Caco-2 (cell line): ENCODE results near the gene PPM1L. TPM values are rescaled to one million over a fixed set of nuclear protein-coding genes. Genes with fewer than 3 reads are reported as not detected.

Experiments used
- BruUV-seq: library from RNA; stranded (reverse); fragments of 400-500 nt; replicated peaks from 2 replicates; lab custom pipeline; 2021; lab: Mats Ljungman, UMichigan
- CTCF ChIA-PET: fragments of 300-600 bp; sonication (Branson Sonifier 250); formaldehyde crosslinking; loops from one replicate; lab custom pipeline; 2022; ENCODE audit warnings: antibody characterized with exemption; lab: Charles Lee
- POLR2A ChIA-PET: fragments of 300-600 bp; sonication (Branson Sonifier 250); formaldehyde crosslinking; loops from one replicate; lab custom pipeline; 2022; ENCODE audit warnings: antibody characterized with exemption; lab: Charles Lee
- DNase-seq, 2 experiments: peaks; one replicate each; pipeline versions ENCODE4 v3.0.0 to v3.0.0-alpha.2; 2020 to 2022
- H3K27me3 ChIP-seq: replicated peaks from 2 replicates; pipeline ENCODE4 v1.6.0; 2011; ENCODE audit warnings: low read length; ENCODE audit not compliant: control insufficient read depth, insufficient read depth
- H3K36me3 ChIP-seq: 2 replicates; pipeline ENCODE4 v1.5.1; 2011; ENCODE audit warnings: low read length; ENCODE audit not compliant: control insufficient read depth, insufficient read depth
- H3K4me1 ChIP-seq: fragments of 250-450 bp; sonication (Bioruptor Pico); 2 replicates; pipeline ENCODE4 v1.5.1; 2020; ENCODE audit warnings: mild to moderate bottlenecking
- H3K4me3 ChIP-seq: 2 replicates; pipeline ENCODE4 v1.5.1; 2011; ENCODE audit warnings: low read depth, mild to moderate bottlenecking, control low read depth, low read length
- H3K9me3 ChIP-seq: fragments of 250-450 bp; sonication (Bioruptor Pico); 2 replicates; pipeline ENCODE4 v1.5.1; 2020; ENCODE audit warnings: mild to moderate bottlenecking, moderate library complexity
- H3K27ac Mint-ChIP-seq: one replicate; pipeline ENCODE4 v1.8.0; 2022; ENCODE audit warnings: mixed read lengths; ENCODE audit not compliant: unreplicated experiment
- H3K27me3 Mint-ChIP-seq: one replicate; pipeline ENCODE4 v1.8.0; 2022; ENCODE audit warnings: mixed read lengths; ENCODE audit not compliant: insufficient read depth, unreplicated experiment
- H3K36me3 Mint-ChIP-seq: one replicate; pipeline ENCODE4 v1.8.0; 2022; ENCODE audit warnings: mild to moderate bottlenecking, mixed read lengths; ENCODE audit not compliant: insufficient read depth, unreplicated experiment
- H3K4me1 Mint-ChIP-seq: one replicate; pipeline ENCODE4 v1.8.0; 2022; ENCODE audit warnings: low read depth, mixed read lengths; ENCODE audit not compliant: unreplicated experiment
- H3K4me3 Mint-ChIP-seq: one replicate; pipeline ENCODE4 v1.8.0; 2022; ENCODE audit warnings: mild to moderate bottlenecking, moderate library complexity, mixed read lengths; ENCODE audit not compliant: unreplicated experiment
- H3K9me3 Mint-ChIP-seq: one replicate; pipeline ENCODE4 v1.8.0; 2022; ENCODE audit warnings: mixed read lengths; ENCODE audit not compliant: unreplicated experiment
- intact Hi-C: fragments of 100-400 bp; cut with micrococcal nuclease; formaldehyde crosslinking; loops from one replicate; pipeline ENCODE4 v1.10.0; 2022; ENCODE audit not compliant: unreplicated experiment
- total RNA-seq: library from RNA; stranded (reverse); gene quantifications from 2 replicates; pipeline ENCODE4 v1.2.3, GENCODE V29; 2022
- TF ChIP-seq, protein P1 (sequence below), 2 experiments: fragments of 200-600 bp in 1 of 2; IDR thresholded peaks; 1 replicate in 1 of 2; 2 replicates in 1 of 2; pipeline versions ENCODE4 v1.5.1 to v1.8.0; 2011 to 2022; ENCODE audit warnings: antibody characterized with exemption in 1 of 2, control low read depth in 1 of 2, inconsistent platforms in 1 of 2, low read depth in 1 of 2, low read length in 1 of 2, mild to moderate bottlenecking in 1 of 2, moderate library complexity in 1 of 2; ENCODE audit not compliant: insufficient read depth in 1 of 2, severe bottlenecking in 1 of 2, unreplicated experiment in 1 of 2

Gene PPM1L
- total RNA-seq, 1 experiment from 2014 or later = 2.0 TPM

DNA sequence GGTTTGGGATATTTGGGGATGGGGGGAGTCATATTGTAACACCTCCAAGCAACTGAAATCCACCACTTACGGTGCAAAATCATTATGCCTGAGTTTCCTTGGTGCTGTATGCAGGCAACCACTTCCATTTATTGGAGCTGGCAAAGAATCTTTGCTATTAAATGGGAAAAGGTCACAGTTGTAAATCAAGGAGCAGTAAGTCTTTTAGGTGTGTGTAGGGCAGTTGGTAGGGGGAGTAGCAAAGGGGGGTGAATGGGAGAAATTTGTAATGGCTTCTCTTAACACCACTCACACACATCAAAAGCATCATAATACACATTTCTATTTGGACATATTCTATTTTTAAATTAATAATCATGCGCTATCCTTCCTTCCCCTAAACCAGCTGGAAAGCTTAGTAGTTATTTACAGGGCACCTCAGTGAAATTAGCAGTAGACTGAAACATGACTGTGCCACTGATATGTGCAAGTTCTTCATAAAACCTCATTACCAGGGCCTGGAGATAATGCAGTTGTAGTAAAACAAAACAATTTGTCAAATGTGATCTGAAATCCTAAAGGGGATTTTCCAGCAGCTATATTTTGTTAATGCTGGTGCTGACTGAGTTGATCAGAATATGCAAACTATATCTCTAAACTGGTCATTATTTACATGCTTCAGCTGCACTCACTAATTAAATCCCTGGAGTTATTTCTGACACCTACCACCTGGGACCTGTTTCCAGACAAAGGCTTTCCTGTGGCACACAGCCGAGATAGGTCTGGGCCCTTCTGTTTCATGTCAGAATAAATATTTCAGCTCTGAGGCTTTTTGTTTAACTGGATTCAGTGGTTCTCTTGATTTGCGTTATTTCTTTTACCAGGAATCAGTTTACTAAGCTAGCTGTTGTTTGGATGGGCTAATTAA lies 259.1 kb downstream of the PPM1L start:
- no peak overlapping the region for H3K4me3 ChIP-seq
- H3K36me3 Mint-ChIP-seq = no peaks in the 10 kb centered on the region

GRCh38 chr3:161016417-161017313 lies 260.6 kb downstream of the PPM1L start:
- Mint-ChIP-seq H3K36me3 (no peaks in the 10 kb centered on the region), H3K27me3 (peaks cover 3% of the 10 kb centered on the region), H3K27ac (no peak overlapping the region), H3K9me3 (peaks cover 10% of the 10 kb centered on the region), H3K4me1 (no peaks in the 10 kb centered on the region), H3K4me3 (no peak overlapping the region)
- intact Hi-C loops = no loop called here
- TF ChIP-seq, protein P1, sequence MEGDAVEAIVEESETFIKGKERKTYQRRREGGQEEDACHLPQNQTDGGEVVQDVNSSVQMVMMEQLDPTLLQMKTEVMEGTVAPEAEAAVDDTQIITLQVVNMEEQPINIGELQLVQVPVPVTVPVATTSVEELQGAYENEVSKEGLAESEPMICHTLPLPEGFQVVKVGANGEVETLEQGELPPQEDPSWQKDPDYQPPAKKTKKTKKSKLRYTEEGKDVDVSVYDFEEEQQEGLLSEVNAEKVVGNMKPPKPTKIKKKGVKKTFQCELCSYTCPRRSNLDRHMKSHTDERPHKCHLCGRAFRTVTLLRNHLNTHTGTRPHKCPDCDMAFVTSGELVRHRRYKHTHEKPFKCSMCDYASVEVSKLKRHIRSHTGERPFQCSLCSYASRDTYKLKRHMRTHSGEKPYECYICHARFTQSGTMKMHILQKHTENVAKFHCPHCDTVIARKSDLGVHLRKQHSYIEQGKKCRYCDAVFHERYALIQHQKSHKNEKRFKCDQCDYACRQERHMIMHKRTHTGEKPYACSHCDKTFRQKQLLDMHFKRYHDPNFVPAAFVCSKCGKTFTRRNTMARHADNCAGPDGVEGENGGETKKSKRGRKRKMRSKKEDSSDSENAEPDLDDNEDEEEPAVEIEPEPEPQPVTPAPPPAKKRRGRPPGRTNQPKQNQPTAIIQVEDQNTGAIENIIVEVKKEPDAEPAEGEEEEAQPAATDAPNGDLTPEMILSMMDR (IDR thresholded peaks at IDR 0.05; ENCODE audit: insufficient read depth in 1 of 2, low read depth in 1 of 2, low read length in 1 of 2, severe bottlenecking in 1 of 2, unreplicated experiment in 1 of 2) = no peak
- H3K36me3 ChIP-seq = no peaks in the 10 kb centered on the region
- POLR2A ChIA-PET = no interaction called here
- no TSS peak for BruUV-seq
- H3K4me3 ChIP-seq = no peak overlapping the region
- no peak for DNase-seq
- H3K4me1 ChIP-seq = no peaks in the 10 kb centered on the region
- H3K9me3 ChIP-seq = no peaks in the 10 kb centered on the region
- CTCF ChIA-PET = no interaction called here
- H3K27me3 ChIP-seq = no peaks in the 10 kb centered on the region

More for the DNA sequence above, 259.1 kb downstream of the PPM1L start:
- H3K9me3 ChIP-seq = no peaks in the 10 kb centered on the region
- ChIA-PET POLR2A (no interaction called here), CTCF (no interaction called here)
- TF ChIP-seq, protein P1 (IDR thresholded peaks at IDR 0.05; ENCODE audit: insufficient read depth in 1 of 2, low read depth in 1 of 2, low read length in 1 of 2, severe bottlenecking in 1 of 2, unreplicated experiment in 1 of 2) = no peak
- no peaks in the 10 kb centered on the region for H3K27me3 ChIP-seq
- no peaks in the 10 kb centered on the region for H3K4me1 ChIP-seq
- BruUV-seq = no TSS peak
- no peaks in the 10 kb centered on the region for H3K4me1 Mint-ChIP-seq
- H3K27me3 Mint-ChIP-seq = peaks cover 3% of the 10 kb centered on the region
- no peak for DNase-seq
- H3K9me3 Mint-ChIP-seq = peaks cover 10% of the 10 kb centered on the region
- intact Hi-C loops = no loop called here
- no peaks in the 10 kb centered on the region for H3K36me3 ChIP-seq
- no peak overlapping the region for H3K27ac Mint-ChIP-seq
- no peak overlapping the region for H3K4me3 Mint-ChIP-seq

- Mint-ChIP-seq H3K27me3 (peaks cover 2% of the 10 kb centered on the region), H3K27ac (no peak overlapping the region), H3K36me3 (no peaks in the 10 kb centered on the region), H3K4me1 (no peaks in the 10 kb centered on the region), H3K9me3 (peaks cover 15% of the 10 kb centered on the region), H3K4me3 (no peak overlapping the region)
- ChIA-PET CTCF (no interaction called here), POLR2A (no interaction called here)
- H3K9me3 ChIP-seq = peaks cover 3% of the 10 kb centered on the region; the same call in 1 of the 2 replicates
- H3K4me3 ChIP-seq = no peak overlapping the region
- no peaks in the 10 kb centered on the region for H3K27me3 ChIP-seq
- no peak for DNase-seq
- H3K36me3 ChIP-seq = no peaks in the 10 kb centered on the region
- no peaks in the 10 kb centered on the region for H3K4me1 ChIP-seq
- intact Hi-C loops = no loop called here
- TF ChIP-seq, protein P1 (IDR thresholded peaks at IDR 0.05; ENCODE audit: insufficient read depth in 1 of 2, low read depth in 1 of 2, low read length in 1 of 2, severe bottlenecking in 1 of 2, unreplicated experiment in 1 of 2) = no peak
- no TSS peak for BruUV-seq
Measured at GRCh38 chr3:161017971-161018370, 261.9 kb downstream of the PPM1L start.
